ENCODE data around the gene ASB4.

Gene ASB4

GRCh38 chr7:95526128-95526738, 40.5 kb downstream of the ASB4 start:
- no peak for DNase-seq (ENCODE audit: low read depth, low spot score)

- DNase-seq (ENCODE audit: low read depth, low spot score), result no peak
Measured at GRCh38 chr7:95527033-95527775, 41.5 kb downstream of the ASB4 start.

- no peak for DNase-seq (ENCODE audit: low read depth, low spot score)
Measured at GRCh38 chr7:95527776-95528250, 42.1 kb downstream of the ASB4 start.

- DNase-seq (ENCODE audit: low read depth, low spot score), result no peak
Measured at GRCh38 chr7:95529701-95530100, 44.0 kb downstream of the ASB4 start.

- DNase-seq (ENCODE audit: low read depth, low spot score), result no peak
Measured at GRCh38 chr7:95530881-95531280, 45.1 kb downstream of the ASB4 start.

- no peak for DNase-seq (ENCODE audit: low read depth, low spot score)
Measured at GRCh38 chr7:95531605-95532219, 46.0 kb downstream of the ASB4 start.

- no peak for DNase-seq (ENCODE audit: low read depth, low spot score)
Measured at GRCh38 chr7:95534796-95535195, 49.1 kb downstream of the ASB4 start.

GRCh38 chr7:95535662-95536061, 49.9 kb downstream of the ASB4 start:
- no peak for DNase-seq (ENCODE audit: low read depth, low spot score)

GRCh38 chr7:95536656-95537311, 51.0 kb downstream of the ASB4 start:
- no peak for DNase-seq (ENCODE audit: low read depth, low spot score)

- DNase-seq (ENCODE audit: low read depth, low spot score), result no peak
Measured at GRCh38 chr7:95537468-95537867, 51.7 kb downstream of the ASB4 start.

GRCh38 chr7:95539426-95539825, 53.7 kb downstream of the ASB4 start:
- no peak for DNase-seq (ENCODE audit: low read depth, low spot score)

- no peak for DNase-seq (ENCODE audit: low read depth, low spot score)
Measured at GRCh38 chr7:95540366-95540765, 54.6 kb downstream of the ASB4 start.

GRCh38 chr7:95543312-95543711, 57.6 kb downstream of the ASB4 start:
- DNase-seq (ENCODE audit: low read depth, low spot score), result no peak

- DNase-seq (ENCODE audit: low read depth, low spot score), result no peak
Measured at GRCh38 chr7:95544171-95544570, 58.4 kb downstream of the ASB4 start.

GRCh38 chr7:95545007-95545615, 59.4 kb downstream of the ASB4 start:
- DNase-seq (ENCODE audit: low read depth, low spot score), result no peak

GRCh38 chr7:95545673-95546072, 59.9 kb downstream of the ASB4 start:
- no peak for DNase-seq (ENCODE audit: low read depth, low spot score)

- no peak for DNase-seq (ENCODE audit: low read depth, low spot score)
Measured at GRCh38 chr7:95546647-95547046, 60.9 kb downstream of the ASB4 start.

- no peak for DNase-seq (ENCODE audit: low read depth, low spot score)
Measured at GRCh38 chr7:95547361-95548348, 61.9 kb downstream of the ASB4 start.

- peak; percentile 68 for DNase-seq (ENCODE audit: low read depth, low spot score)
Measured at GRCh38 chr7:95549818-95550529, 64.2 kb downstream of the ASB4 start.

GRCh38 chr7:95550546-95550945, 64.8 kb downstream of the ASB4 start:
- no peak for DNase-seq (ENCODE audit: low read depth, low spot score)

All from brain pericyte (primary cell).